Measurements from ENCODE around the gene BRME1.

GRCh38 chr19:13952931-13953531 lies 47.1 kb upstream of the BRME1 start:
- no peak for TF ChIP-seq EZH2 (IDR thresholded peaks at IDR 0.05)
- TF ChIP-seq, protein P1, sequence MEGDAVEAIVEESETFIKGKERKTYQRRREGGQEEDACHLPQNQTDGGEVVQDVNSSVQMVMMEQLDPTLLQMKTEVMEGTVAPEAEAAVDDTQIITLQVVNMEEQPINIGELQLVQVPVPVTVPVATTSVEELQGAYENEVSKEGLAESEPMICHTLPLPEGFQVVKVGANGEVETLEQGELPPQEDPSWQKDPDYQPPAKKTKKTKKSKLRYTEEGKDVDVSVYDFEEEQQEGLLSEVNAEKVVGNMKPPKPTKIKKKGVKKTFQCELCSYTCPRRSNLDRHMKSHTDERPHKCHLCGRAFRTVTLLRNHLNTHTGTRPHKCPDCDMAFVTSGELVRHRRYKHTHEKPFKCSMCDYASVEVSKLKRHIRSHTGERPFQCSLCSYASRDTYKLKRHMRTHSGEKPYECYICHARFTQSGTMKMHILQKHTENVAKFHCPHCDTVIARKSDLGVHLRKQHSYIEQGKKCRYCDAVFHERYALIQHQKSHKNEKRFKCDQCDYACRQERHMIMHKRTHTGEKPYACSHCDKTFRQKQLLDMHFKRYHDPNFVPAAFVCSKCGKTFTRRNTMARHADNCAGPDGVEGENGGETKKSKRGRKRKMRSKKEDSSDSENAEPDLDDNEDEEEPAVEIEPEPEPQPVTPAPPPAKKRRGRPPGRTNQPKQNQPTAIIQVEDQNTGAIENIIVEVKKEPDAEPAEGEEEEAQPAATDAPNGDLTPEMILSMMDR (IDR thresholded peaks at IDR 0.05) = no peak
- no peak for TF ChIP-seq EZH2phosphoT487 (IDR thresholded peaks at IDR 0.05)

Data from neural progenitor cell (in vitro differentiated cells).